Ascending aorta (tissue), 2 donors: ENCODE data around the gene KLHDC7B. TPM values are rescaled to one million over a fixed set of nuclear protein-coding genes. Genes with fewer than 3 reads are reported as not detected.
"Not testable (repeated sequence)": the region's sequence is repeated elsewhere in the genome, so short reads cannot be mapped to it uniquely, and the experiment has no call there.

Source experiments
- DNase-seq, 2 donors: peaks; one replicate each; pipeline ENCODE4 v3.0.0-alpha.2; 2019; ENCODE audit warnings: low spot score in 2 of 2
- H3K27ac ChIP-seq, 2 donors: fragments of 200-600 bp; sonication (generic); one replicate each; pipeline ENCODE4 v1.5.1; 2016 to 2017; ENCODE audit warnings: mild to moderate bottlenecking in 1 of 2
- H3K27me3 ChIP-seq: fragments of 200-600 bp; sonication (generic); one replicate; pipeline ENCODE4 v1.5.1; 2017
- H3K36me3 ChIP-seq, 2 donors: fragments of 200-600 bp; sonication (generic); one replicate each; pipeline ENCODE4 v1.5.1; 2016
- H3K4me1 ChIP-seq, 2 donors: fragments of 200-600 bp; sonication (generic); one replicate each; pipeline ENCODE4 v1.5.1; 2016 to 2017; ENCODE audit warnings: mild to moderate bottlenecking in 1 of 2
- H3K4me3 ChIP-seq, 2 donors: fragments of 200-600 bp; sonication (generic); one replicate each; pipeline ENCODE4 v1.5.1; 2016 to 2017; ENCODE audit warnings: mild to moderate bottlenecking in 1 of 2
- H3K9me3 ChIP-seq, 2 donors: fragments of 200-600 bp; sonication (generic); one replicate each; pipeline ENCODE4 v1.5.1; 2016
- CTCF ChIP-seq, 3 experiments: fragments of 200-600 bp in 2 of 3; fragments of 450-650 bp in 1 of 3; sonication (generic) in 2 of 3; IDR thresholded peaks; one replicate each; pipeline ENCODE4 v1.5.1; 2016 to 2019; ENCODE audit warnings: antibody characterized with exemption in 3 of 3, mild to moderate bottlenecking in 1 of 3, moderate library complexity in 1 of 3
- intact Hi-C: fragments of 100-400 bp; cut with DNase I; formaldehyde crosslinking; loops from one replicate; pipeline ENCODE4 v1.15.1; 2023
- total RNA-seq: library from RNA; depleted of rRNA; stranded (reverse); fragments of >200 nt; gene quantifications from one replicate; pipeline ENCODE4 v1.1.0, GENCODE V29; 2016

The KLHDC7B gene
- total RNA-seq, 1 donor from 2014 or later: not detected

DNA sequence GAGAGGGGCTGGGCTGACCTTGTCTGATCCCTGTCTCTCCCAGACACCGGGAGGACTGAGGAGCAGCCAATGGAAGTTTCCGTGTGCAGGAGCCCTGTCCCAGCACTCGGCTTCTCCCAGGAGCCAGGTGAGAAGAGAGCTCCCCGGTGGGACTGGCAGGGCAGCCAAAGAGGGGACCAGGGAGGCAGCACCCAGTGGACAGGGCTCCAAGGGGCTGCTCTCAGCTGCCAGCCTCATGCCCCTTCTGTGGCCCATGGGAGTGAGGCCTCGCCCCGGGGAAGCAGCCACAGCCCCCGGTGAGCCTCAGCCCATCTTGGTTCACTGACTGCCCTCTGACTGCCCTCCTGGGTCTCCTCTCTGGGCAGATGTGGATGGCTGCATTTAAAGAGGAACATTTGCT, 27.1 kb upstream of the KLHDC7B start:
- Histone ChIP-seq H3K4me3 (no peak overlapping the region), H3K36me3 (peaks cover 46 to 68% of the 10 kb centered on the region in 2 donors), H3K4me1 (no peaks in the 10 kb centered on the region), H3K27me3 (no peaks in the 10 kb centered on the region), H3K27ac (no peak overlapping the region), H3K9me3 (no peaks in the 10 kb centered on the region)
- no peak for DNase-seq
- no peak for TF ChIP-seq CTCF (IDR thresholded peaks at IDR 0.05)
- intact Hi-C loops: no loop called here

DNA sequence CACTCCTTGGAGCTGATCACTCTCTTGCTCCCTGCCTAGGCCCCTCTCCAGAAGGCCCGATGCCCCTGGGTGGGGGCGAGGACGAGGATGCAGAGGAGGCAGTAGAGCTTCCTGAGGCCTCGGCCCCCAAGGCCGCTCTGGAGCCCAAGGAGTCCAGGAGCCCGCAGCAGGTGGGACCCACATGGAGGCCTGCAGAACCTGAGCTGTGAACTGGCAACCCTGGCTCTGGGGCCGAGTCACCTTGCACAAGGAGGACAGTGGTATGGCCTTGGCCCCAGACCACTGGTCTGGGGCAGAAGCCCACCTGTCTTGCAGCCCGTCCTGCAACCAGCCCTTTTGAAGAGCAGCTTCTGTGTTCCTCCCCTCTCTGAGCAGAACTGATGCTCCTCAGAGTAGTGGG, 26.5 kb upstream of the KLHDC7B start:
- Histone ChIP-seq H3K4me1 (peaks cover 0 to 2% of the 10 kb centered on the region in 2 donors), H3K27ac (no peak overlapping the region), H3K36me3 (peaks cover 46 to 73% of the 10 kb centered on the region in 2 donors), H3K4me3 (no peak overlapping the region), H3K9me3 (no peaks in the 10 kb centered on the region), H3K27me3 (no peaks in the 10 kb centered on the region)
- intact Hi-C loops: no loop called here
- DNase-seq: no peak
- TF ChIP-seq CTCF (IDR thresholded peaks at IDR 0.05): no peak

- H3K4me3 ChIP-seq, H3K9me3 ChIP-seq, DNase-seq, H3K27me3 ChIP-seq, H3K27ac ChIP-seq, intact Hi-C loops: not testable (repeated sequence)
- H3K4me1 ChIP-seq: peaks cover 0 to 10% of the 10 kb centered on the region in 2 donors
- peaks cover 46 to 74% of the 10 kb centered on the region in 2 donors for H3K36me3 ChIP-seq
These were observed 25.5 kb upstream of the KLHDC7B start for GRCh38 chr22:50520184-50520583.

DNA sequence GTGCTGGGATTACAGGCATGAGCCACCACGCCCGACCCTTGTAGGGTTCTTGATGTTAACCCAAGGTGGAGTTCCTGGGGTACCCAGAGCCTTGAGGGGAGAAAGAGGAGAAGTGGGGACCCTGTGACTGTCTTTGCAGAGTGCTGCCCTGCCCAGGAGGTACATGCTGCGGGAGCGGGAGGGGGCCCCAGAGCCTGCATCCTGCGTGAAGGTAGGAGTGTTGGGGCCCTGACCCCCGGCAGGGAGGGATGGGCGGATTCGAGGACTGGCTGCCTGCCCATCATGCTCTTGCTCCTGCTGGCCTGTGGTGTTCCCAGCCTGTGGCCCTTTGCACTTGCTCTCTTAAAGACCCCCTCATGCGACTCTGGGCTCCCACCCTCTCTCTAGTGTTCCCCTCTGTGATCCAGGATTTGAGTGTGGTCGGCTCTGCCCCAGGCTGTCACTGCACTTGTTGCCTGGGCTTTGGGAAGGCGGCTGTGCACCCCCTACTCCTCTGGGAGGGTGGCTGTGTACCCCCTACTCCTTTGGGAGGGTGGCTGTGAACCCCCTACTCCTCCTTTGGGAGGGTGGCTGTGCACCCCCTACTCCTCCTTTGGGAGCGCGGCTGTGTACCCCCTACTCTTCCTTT, 24.8 kb upstream of the KLHDC7B start:
- H3K27ac ChIP-seq: no peak overlapping the region
- peaks cover 0 to 10% of the 10 kb centered on the region in 2 donors for H3K4me1 ChIP-seq
- no peak for DNase-seq
- no peaks in the 10 kb centered on the region for H3K27me3 ChIP-seq
- H3K36me3 ChIP-seq: peaks cover 46 to 72% of the 10 kb centered on the region in 2 donors
- H3K9me3 ChIP-seq: no peaks in the 10 kb centered on the region
- intact Hi-C loops: no loop called here
- TF ChIP-seq CTCF (IDR thresholded peaks at IDR 0.05): no peak
- H3K4me3 ChIP-seq: no peak overlapping the region

GRCh38 chr22:50521710-50522109, 24.0 kb upstream of the KLHDC7B start:
- DNase-seq: no peak
- no peak for TF ChIP-seq CTCF (IDR thresholded peaks at IDR 0.05)
- Histone ChIP-seq H3K4me3 (no peak overlapping the region), H3K9me3 (no peaks in the 10 kb centered on the region), H3K27me3 (no peaks in the 10 kb centered on the region), H3K27ac (no peak overlapping the region), H3K36me3 (peaks cover 44 to 64% of the 10 kb centered on the region in 2 donors), H3K4me1 (peaks cover 6 to 14% of the 10 kb centered on the region in 2 donors)
- intact Hi-C loops: no loop called here

GRCh38 chr22:50522208-50522805, 23.4 kb upstream of the KLHDC7B start:
- intact Hi-C loops: no loop called here
- H3K36me3 ChIP-seq: peaks cover 38 to 59% of the 10 kb centered on the region in 2 donors

More at GRCh38 chr22:50522208-50522805, 23.4 kb upstream of the KLHDC7B start:
- DNase-seq: no peak
- Histone ChIP-seq H3K4me1 (peaks cover 6 to 16% of the 10 kb centered on the region in 2 donors), H3K4me3 (no peak overlapping the region), H3K27ac (no peak overlapping the region), H3K27me3 (no peaks in the 10 kb centered on the region), H3K9me3 (no peaks in the 10 kb centered on the region)
- no peak for TF ChIP-seq CTCF (IDR thresholded peaks at IDR 0.05)
